T-helper 2 cell (primary cell): ENCODE measurements around the gene SORCS2.

Experiments used
- DNase-seq, 5 experiments: peaks; one replicate each; pipeline versions ENCODE4 v3.0.0 to v3.0.0-alpha.2; 2012 to 2022

The SORCS2 gene

DNA sequence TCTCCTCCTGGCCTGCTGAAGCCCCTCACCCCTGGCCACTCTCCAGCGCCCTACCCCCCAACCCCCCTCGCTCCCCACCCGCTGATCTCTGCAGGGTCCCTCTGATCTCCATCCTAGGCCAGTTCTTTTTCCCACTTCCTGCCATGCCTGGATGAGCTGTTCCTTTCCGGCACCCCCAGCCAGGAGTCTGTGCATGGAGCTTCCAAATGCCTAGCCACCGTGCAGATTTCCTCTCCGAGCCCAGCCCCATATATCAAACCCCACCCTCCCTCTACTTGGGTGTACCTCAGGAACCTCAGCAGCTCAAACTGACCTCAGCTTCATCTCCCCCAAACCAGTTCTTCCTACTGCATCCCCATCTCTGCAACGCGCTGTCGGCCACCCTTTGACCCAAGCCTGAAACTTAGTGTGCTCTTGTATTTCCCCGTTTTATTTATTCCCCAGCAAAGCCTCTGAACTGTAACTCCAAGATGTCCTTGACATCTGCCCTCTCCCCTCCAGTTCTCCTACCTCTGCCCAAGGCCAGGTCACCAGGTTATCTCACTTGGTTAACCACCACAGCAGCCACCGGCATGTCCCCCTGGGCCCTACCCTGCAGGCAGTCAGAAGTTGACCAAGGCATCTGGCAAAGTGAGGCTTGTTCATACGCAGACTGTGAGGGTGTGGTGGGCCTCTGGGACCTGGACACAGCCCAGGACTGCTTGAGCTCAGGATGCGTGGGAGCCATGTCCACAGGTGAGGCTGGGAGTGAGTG, 437.3 kb downstream of the SORCS2 start:
- DNase-seq = no peak

DNA sequence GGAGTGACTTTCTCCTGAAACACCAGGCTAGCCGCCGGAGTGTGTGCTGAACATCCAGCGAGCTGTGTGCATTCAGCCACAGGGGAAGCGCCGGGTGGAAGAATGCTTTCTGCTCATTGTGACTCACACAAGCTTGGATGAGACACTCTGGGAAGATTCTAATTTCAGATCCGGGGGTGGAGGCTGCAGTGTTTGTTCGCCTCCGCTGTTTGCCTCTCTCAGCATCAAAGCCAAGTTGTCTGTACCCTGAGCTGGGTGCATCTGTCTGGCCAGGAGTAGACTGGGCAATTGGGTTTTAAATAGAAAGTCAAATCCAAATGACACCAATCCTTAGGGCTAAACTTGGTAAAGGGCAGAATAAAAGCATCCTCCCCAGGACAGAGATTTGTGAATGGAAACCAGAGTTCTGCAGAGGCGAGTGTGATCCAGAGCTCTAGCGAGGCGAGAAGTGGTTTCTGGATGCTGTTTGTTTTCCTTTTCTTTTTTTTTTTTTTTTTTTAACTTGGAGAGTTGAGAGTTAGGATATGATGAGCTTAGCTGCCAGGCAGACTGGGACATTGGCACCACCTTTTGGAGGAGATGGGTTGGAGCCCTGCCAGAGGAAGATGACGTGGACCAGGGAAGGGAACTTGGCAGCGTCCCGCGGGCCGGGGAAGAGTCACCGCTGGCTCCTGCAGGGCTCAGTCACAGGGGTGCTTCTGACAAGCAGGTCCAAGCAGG, 438.4 kb downstream of the SORCS2 start:
- no peak for DNase-seq

DNA sequence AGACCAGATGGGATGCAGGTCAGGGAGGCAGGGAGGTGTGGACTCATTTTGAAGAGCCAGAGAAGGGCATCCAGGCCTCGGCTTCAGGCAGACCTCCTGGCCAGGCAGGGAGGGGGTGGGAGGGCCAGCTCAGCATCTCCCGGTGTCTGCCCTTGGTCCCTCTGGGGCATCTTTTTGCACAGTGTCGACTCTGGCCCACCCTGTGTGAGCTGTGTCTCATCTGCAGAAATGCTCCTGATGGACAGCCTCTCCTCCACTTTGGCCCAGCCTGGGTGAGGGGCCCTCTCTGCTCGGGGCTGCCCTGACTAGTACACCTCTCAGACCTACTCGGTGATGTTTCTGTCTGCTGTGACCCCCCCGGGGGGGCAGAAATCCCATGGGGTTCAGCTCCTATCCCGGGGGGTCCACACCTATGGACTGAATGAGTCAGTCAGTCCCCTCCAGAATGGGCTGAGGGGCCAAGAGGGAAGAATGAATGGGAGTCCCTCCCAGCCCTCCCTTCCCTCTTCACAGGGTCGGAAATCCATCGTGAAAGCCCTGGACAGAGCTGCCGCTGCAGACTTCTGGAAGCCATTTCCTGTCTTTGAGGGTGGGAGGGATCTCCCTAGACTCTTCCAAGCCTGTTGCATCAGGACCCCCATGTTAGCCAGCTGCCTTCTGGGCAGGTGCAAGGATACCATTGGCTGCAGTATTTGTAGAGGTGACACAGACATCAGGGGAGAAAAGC, 439.1 kb downstream of the SORCS2 start:
- DNase-seq = no peak

DNA sequence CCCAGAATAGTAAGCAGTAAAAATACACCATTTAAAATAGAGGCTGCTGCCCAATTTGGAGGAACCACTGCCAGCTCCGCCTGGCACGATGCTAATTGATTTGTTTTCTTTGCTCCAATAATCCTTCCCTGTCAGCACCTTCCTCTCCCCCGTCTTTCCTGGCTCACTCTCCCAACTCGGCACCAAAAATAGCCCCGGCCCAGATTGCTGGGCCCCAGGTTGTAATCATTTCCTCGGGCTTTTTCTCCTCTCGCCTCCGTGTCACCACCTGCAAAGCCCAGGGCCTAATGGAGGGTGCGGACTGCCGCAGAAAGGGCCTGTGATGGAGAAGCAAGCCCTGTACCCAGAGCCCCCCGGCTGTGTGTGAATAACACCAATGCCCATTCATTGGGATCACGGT, 440.0 kb downstream of the SORCS2 start:
- DNase-seq = no peak

DNA sequence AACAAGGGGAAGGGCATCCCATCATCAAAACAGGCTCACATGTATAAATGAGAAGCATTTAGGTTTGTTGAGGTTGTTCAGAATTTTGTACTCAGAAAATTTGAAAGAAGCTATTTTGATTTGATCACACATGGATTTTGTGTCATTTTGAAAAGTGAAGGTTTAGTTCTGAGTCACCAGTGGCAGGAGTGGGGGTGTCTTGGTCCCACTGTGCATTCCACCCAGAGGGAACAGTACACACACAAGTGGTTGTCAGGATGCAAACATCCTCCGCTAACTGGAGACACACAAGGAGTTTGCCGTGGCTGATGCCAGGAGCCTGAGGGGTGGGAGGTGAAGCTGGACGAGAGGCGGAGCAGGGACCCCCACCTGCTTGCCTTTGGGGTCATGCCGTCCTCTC, 440.6 kb downstream of the SORCS2 start:
- DNase-seq = no peak

DNA sequence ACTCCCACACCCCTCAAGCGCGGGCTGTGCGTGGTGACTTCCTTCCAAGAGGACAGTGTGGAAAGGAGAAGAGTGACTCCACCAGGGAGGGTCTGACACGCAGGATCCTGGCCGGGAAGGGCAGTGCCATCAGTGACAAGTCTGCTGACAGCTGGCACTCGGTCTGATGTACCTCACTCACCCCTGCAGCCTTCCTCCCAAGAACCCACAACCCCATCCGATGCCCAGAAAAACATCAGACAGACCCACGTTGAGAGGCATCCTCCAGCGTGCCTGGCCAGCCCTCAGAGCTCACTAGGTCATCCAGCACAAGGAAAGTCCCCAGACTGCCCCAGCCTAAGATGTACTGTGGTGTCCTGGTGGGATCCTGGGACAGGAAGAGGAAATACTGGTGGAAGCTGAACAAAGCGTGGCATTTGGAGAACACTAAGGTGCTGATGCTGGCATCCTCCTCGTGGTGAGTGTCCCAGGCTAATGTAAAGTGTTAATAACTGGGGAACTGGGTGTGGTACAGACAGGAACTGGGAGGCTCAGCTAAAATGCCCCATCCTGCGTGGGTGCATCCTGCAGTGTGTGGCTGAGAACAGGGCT, 442.4 kb downstream of the SORCS2 start:
- no peak for DNase-seq

DNA sequence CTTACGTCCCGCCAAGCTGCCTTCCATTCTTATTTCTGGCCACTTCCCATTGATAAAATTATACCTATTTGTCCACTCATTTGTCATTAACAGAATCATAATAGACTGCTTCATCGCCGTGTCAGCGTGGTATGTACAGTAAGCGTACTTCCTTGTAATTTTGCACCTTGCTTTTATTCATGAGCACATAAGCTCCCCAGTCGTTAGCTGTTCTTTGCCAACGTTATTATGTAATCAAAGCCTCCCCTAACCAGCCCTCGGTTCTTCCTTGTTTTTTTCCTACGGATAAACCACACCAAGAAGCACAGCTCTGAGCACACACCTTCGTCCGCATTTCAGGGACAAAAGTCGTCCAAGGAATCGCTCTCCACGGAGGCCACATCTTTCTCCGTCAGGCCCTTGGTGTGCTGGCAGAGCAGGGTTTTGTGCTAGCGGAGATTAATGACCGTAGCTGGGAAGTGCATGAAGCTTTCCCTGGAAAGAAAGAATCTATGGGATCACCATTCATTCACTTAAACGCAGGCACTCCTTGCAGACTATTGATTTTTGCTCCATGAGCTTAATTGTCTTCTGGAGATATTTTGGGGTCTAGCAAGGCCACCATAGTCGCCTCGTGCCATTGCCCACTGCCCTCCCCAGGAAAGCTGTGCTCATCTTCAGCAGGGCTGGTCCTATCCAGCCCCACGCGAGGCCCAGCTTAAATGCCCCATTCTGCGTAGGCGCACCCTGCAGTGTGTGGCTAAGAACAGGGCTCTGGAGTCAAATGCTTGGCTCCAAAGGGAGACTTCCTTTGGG, 443.3 kb downstream of the SORCS2 start:
- DNase-seq = no peak

DNA sequence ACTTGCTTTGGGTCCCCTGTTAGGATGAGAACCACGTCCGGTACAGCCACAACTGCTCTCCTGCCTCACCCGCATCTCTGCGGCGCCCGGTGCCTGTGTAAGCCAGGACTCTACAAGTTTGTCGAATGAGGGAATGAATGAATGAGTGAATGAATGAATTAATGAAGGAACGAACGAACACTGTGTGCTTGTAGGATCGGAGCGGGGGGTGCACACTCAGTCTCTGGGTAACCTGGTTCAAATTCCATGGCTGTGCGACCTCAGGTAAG, 443.8 kb downstream of the SORCS2 start:
- DNase-seq = no peak

DNA sequence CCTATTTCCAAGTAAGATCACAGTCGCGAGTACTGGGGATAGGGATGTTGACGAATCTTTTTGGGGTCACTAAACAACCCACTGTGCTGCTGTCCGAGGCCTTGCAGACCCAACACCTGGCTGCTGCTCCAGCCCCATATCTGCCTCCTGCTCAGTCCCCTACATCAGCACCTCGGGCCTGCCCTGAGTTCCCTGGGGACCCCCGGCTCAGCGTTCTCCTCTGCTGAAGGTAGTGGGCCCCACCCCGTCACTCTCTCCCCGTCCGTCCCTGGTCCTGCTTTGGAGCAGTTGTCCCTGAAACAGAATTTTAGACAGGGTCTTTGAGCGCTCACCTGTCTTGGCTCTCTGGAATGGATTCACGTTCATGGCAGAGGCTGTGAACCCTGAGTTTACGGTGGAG, 444.8 kb downstream of the SORCS2 start:
- no peak for DNase-seq

DNA sequence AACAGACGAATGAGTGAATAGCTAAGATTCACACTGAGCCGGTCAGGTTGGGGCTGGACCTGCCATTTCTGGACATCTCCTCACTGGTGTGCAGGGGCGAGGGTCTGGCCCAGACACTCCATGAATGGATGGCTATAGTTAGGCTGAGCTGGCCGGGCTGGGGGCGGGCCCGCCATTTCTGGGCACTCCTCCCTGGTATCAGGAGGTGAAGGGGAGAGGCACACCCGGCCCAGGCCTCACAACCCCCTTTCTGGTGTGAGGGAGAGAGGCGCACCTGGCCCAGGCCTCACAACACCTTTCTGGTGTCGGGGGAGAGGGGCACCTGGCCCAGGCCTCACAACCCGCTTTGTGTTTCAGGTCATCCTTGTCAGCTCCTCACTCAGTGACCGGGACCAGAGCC, 445.6 kb downstream of the SORCS2 start:
- DNase-seq = no peak

DNA sequence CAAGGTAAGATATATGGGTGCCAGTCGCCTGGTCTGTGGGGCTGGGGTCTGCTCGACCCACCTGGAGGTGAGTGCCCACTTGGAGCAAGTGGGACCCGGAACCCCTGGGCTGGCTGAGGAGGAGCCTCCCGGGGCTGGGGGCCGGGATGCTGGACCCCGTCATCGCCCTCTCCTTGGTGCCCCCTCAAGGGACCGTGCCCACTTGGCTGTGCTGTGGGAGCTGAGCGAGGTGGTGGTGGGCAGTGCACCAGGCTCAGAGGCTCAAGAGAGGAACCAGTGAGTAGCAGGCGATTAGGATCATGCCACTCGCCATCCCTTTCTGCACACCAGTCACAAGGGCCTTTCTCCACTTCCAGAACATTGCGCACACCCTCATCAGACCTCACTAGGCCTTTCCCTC, 446.2 kb downstream of the SORCS2 start:
- no peak for DNase-seq

DNA sequence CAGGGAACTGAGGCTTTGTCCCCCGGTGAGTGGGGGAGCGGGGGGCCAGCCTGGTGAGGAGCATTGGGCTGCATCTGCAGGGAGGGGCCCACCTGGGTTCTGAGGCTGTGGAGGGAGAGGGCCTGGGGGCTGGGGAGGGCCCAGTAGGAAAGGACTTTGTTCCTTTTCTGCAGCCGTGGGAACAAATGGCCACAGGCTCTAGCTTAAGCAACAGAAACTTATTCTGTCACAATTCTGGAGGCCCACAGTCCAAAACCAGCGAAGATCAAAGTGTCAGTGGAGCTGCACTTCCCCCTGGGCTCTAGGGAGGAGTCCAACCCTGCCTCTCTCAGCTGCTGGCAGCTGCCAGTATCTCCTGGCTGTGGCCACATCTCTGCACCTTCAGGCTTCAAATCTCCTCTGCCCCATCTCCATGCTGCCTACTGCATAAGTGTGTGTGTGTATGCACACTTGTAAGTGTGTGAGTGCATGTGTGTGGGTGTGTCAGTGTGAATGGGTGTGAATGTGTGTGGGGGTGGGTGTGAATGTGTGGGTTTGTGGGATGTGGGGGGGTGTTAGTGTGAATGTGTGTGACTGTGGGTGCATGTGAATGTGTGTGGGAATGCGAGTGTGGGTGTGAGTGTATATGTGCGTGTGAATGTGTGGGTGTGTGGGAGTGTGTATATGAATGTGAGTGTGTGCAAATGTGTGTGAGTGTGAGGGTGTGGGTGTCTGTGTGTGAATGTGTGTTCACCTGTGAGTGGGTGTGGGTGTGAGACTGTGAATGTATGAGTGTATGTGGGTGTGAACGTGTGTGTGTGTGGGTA, 446.8 kb downstream of the SORCS2 start:
- no peak for DNase-seq

DNA sequence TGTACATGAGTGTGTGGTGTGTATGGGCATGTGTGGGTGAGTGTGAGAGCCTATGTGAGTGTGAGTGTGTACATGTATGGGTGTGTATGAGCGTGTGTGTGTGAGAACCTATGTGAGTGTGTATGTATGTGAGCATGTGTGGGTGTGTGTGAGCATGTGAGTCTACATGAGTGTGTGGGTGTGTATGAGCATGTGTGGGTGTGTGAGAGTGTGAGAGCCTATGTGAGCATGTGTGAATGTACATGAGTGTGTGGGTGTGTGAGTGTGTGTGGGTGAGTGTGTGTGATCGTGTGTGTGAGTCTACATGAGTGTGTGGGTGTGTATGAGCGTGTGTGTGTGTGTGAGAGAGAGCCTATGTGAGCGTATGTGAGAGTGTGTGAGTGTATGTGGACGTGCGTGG, 447.8 kb downstream of the SORCS2 start:
- DNase-seq = no peak

DNA sequence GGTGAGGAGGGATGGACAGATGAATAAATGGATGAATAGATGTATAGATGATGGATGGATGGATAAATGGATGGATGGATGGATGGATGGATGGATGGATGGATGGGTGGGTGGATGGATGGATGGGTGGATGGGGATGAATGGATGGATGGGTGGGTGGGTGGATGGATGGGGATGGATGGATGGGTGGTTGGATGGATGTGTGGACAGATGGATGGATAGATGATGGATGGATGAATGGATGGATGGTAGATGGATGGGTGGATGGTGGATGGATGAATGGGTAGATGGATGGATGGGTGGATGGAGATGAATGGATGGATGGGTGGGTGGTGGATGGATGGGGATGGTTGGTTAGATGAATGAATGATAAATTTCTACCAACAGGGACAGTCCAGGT, 449.4 kb downstream of the SORCS2 start:
- DNase-seq = no peak

DNA sequence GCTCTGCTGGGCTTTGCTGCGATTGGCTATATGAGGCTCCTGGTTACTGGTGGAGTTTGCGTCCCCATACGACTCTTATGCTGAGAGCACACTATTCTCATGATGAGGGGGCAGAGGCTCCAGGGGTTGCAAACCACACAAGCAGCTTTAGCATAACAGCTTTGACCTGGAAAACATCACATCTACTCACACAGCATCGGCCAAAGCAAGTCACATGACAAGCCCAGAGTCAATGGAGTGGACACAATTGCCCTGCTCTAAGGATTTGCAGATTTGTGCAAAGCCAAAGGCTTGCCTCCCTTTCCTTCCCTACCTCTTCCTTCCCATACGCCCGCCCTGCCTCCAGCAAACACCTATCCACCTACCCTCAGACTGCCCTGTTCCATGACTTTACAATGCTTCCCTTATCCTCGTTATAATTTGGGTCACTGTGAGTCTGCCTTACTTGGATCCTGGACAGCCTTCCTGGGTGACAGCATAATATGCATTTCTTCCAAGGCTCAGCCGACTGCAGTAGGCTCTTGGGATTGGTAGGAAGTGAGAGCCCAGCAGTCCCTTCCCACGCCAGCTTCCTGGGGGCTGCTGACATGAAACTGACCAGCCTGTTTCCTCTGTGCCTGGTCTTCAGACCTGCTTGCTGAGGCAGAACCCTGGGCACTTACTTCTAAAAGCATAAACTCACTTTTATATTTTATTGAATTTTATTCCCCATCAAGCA, 450.6 kb downstream of the SORCS2 start:
- DNase-seq = no peak

DNA sequence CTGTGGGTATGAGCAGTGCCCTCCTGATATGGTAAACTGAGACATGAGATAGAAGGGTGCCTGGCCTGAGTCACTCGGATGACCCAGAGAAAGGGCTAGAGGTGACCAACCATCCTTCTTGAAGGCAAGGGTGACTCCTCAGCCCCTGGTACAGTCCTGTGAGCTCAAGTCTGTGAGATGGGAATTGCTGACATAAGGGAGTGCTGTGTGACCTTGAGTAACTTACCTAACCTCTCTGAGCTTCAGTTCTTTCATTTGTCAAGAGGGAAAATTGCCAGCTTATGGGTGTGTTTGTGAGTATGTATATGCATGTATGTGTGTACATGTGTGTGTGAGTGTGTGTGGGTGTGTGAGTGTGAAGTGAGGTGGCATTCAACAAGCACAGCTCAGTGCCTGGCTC, 452.8 kb downstream of the SORCS2 start:
- no peak for DNase-seq

DNA sequence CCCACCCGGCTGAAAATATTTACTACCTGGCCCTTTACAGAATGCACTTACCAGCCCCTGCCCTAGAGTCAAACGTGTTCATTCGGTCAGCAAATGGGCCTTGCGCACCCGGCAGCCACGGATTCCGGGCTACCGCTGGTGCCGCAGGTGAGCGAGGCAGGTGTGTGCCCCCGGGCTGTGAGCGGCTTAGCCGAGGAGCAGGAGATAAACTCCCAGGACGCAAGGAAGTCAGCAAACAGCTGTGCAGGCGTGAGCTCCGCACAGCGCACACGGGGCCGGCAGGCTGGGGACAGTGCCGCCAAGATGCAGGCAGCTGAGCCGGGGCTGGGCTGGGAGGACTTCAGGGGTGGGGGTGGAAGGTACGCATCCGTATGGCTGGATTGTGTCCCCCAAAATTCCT, 453.6 kb downstream of the SORCS2 start:
- no peak for DNase-seq

DNA sequence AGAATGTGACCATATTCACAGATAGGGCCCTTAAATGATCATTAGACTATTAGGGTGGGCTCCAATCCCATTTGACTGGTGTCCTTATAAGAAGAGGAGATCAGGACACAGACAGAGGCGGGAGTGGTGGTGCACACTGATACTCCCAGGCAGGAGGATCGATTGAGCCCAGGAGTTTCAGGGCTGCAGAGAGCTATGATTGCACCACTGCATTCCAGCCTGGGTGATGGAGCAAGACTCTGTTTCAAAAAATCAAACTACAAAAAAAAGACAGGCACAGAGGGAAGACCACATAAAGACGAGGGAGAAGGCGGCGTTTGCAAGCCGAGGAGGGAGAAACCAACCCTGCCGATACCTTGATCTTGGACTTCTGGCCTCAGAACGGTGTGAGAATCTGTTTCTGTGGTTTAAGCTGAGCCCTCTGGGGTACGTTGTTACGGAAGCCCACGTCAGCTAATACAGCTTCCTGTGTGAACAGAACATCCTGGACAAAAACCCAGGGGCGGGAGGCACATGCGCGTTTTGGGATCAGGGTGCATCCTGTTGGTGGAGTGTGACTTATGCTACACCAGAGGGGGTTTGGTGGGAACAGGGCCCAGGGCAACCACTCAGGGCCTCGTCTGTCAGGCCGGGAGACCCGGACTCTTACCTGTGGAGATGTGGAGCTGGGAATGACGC, 454.2 kb downstream of the SORCS2 start:
- peak in 2 of 5 experiments; percentile 9 to 58 for DNase-seq

DNA sequence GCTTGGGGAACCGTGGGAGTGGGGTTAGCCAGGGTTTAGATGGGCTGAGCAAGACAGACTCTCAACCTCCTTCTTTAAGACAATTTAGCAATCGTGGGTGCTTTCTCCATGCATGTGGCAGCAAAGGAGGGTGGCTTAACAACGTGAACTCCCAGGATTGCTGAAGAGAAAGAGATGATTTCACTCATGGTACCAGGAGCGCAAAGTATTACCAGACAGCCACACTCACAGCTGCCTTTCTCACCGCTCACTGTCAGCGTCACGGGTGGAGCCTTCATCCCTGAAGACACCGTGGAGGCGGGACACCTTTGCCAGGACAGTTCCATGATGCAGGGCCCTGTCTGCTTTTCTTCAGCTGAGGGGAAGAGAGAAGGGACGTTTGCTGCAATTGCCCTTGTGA, 454.8 kb downstream of the SORCS2 start:
- no peak for DNase-seq
